HG03159 (cell line): ENCODE measurements around the gene SLC2A3.
"Not testable (repeated sequence)": the region's sequence is repeated elsewhere in the genome, so short reads cannot be mapped to it uniquely, and the experiment has no call there.

Experiments used
- ATAC-seq: cut with Tn5 transposase; IDR thresholded peaks from one replicate; pipeline ENCODE4 v1.9.1; 2021; ENCODE audit warnings: mild to moderate bottlenecking, moderate library complexity; ENCODE audit not compliant: unreplicated experiment

SLC2A3 gene

DNA sequence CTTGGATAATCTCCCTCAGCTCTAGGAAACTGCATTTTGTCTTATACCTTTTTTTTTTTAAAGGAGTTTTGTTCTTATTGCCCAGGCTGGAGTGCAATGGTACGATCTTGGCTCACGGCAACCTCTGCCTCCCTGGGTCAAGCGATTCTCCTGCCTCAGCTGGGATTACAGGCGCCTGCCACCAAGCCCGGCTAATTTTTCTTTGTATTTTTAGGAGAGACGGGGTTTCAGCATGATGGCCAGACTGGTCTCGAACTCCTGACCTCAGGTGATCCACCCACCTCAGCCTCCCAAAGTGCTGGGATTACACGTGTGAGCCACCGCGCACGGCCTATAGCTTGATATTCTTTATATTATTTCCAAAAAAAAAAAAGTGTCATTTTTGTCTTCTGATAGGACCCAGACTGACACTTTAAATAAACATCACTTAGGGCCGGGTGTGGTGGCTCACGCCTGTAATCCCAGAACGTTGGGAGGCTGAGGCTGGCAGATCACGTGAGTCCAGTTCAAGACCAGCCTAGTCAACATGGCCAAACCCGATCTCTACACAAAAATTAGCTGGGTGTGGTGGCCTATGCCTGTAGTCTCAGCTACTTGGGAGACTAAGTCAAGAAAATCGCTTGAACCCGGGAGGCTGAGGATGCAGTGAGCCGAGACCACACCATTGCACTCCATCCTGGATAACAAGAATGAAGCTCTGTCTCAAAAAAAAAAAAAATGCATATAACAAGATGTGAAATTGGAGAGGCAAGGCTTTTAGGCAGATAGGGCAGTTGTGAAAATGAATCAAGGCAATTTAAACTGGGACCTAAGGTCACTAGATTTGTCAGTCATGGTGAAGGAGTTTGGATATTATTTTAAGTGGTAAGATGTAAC lies 18.4 kb downstream of the SLC2A3 start:
- ATAC-seq, result no peak

DNA sequence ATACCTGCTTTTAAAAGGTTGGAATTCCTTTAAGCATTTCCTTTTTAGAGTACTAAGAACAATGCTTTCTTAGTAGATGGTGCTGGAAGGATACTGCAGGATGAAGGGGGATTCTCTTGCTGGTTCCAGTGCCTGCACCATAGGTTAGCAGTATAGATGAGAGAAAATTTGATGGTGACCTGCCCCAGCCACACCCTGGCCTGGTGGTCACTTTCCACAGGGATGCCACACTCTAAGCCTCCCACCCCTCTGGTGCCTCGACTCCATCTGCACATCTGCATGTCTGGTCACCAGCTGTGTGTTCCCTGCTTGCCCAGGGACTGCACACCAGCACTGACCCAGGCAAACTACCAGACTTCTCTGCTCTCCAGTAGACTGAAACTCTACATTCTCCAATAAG lies 19.1 kb downstream of the SLC2A3 start:
- ATAC-seq, result no peak

DNA sequence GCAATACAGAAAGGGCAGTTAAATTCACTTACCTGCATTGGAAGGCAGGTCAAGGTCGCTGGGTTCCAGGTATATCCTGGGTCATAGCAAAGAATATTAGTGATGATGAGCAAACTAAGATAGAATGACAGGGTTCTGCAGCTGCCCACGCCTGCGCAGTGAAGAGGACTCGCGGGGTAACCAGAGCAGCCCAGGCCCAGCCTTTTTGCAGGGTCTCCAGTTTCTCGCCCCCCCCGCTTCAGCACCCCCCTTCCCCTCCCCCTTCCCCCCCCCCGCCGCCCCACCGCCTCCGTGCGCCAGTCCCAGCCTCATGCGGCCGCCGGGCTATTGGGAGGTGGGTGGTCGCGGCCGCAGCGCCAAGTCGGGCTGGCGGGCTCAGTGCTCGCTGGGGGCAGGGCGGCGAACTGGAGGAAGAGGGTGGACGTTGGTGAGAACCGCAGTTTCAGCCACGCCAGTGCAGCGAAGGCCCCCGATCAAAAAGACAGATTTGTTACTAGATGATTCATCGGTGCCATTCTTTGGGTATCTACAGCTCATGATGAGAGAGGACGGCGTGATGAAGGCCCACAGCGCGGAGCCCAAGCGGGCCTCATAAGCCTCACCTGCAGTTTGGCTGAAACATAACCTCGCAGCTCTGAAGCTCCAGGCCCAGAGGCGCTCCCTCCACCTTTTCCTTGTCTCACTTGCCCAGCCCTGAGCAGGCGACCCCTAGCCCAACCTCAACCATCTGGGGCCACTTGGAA lies 20.2 kb downstream of the SLC2A3 start:
- no peak for ATAC-seq

DNA sequence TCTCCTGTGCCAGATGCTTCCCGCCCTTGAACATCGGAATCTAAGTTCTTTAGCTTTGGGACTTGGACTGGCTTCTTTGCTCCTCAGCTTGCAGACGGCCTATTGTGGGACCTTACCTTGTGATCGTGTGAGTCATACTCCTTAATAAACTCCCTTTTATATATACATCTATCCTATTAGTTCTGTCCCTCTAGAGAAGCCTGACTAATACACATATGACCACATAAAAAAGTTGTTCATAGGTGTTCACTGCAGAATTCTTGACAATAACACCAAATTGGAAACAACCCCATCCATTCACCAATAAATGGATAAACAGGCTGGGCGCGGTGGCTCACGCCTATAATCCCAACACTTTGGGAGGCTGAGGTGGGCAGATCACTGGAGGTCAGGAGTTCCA lies 25.9 kb downstream of the SLC2A3 start:
- not testable (repeated sequence) for ATAC-seq

DNA sequence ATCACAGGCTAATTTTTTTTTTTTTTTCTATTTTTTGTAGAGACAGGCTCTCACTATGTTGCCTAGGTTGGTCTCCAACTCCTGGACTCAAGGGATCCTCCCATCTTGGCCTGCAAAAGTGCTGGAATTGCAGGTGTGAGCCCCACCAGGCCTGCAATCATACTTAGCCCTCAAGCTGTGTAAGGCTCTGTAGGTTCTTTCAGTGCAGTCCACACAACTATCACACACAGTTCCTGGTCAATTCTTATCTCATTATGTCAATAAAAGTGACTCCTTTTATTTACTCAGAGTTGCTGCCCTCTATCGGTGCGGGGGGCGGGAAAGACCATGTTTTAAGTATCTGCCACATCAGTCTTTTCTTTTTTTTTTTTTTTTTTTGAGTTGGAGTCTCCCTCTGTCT lies 29.0 kb downstream of the SLC2A3 start:
- no peak for ATAC-seq

DNA sequence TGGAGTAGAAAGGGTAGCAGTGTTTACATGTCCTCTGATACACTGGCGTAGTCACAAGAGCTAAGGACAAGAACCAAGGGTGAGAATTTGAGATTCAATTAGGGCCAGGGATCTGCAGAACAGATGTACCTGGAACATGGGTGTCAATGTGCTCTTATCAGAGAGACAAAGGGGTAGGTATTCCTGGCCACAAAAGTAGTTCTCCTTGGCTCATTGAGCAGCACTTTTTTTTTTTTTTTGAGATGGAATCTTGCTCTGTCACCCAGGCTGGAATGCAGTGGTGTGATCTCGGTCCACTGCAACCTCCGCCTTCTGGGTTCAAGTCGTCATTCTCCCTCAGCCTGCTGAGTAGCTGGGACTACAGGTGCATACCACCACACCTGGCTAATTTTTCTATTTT lies 29.7 kb downstream of the SLC2A3 start:
- ATAC-seq, result not testable (repeated sequence)

DNA sequence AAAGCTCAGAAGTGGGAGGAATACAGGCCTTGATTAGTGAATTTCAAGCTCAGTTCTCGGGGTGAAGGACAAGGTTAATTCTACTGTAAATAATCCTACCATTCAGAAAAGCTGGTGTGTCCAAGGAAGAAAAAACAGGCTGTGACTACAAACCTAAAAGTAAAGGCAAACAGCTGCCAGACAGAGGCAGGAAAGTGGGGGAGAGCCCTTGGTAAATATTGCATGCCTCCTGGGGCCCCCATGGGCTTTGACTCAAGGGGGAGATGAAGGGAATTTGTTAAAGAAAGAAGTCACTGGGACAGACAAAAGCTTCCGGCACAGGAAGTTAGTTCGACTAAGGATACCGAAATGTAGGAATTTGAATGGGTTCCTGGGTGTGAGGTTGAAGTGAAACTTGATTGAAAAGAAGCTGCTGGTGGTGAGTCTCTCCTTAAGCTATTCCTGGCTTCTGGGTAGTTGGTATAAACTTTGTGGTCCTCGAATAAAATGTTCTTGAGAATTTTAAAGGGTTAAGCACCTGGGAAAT lies 30.3 kb downstream of the SLC2A3 start:
- not testable (repeated sequence) for ATAC-seq

DNA sequence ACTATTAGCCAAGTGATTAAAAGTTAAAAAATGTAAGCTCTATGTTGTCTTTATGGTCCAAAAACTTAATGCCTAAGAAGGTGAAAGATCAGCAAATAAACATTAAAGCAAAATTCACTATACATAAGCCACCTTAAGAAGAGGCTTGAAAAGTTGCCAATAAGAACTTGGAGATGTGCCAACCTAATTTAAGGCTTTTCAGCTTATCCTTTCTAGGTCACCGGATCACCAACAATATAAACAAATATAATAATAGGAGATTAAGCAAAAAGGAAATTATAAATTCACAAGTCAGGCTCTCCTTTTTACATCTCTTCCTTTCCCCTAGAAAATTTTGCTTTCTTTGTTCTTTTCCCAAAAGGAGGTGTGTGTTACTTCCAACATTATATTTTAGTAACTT lies 30.9 kb downstream of the SLC2A3 start:
- no peak for ATAC-seq

DNA sequence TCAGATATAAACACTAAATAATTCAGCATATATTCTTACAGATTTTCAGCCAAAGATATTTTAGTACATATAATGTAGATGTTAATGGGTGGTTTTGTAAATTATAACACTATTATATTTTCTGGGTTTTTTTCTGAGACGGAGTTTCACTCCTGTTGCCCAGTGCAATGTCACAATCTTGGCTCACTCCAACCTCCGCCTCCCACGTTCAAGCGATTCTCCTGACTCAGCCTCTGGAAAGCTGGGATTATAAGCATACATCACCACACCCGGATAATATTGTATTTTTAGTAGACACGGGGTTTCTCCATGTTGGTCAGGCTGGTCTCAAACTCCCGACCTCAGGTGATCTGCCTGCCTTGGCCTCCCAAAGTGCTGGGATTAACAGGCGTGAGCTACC lies 33.6 kb downstream of the SLC2A3 start:
- ATAC-seq, result not testable (repeated sequence)

DNA sequence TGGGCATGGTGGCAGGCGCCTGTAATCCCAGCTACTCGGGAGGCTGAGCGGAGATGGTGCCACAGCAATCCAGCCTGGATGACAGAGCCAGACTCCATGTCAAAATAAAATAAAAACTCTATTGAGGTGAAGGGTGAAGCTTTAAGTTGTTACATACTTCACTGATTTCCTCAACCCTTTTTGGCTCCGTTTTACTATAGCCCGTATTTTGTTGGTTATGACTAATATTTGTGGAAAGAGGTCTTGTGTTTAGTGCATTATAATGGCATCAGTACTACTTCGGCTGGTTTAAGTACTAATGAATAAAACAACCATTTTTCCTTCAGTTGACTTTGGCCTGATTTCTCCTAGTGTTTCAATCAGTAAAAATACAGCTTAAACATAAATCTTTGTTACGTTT lies 36.2 kb downstream of the SLC2A3 start:
- ATAC-seq, result no peak

DNA sequence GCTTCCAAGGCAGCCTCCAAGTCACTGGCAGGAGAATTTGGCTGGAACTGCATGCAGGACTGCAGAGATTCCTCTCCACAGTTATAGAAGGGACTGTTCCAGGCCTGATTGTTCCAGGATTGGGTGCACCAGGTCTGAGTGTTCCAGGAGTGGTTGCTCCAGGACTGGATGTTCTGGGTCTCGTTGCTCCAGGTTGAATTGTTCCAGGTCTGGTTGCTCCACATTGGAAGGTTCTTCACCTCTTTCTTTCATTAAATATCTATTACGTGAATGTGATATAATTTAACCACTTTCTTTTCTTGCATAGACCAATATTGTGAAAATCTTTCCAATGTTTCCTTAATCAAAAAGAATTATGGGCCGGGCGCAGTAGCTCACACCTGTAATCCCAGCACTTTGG lies 39.3 kb downstream of the SLC2A3 start:
- ATAC-seq, result not testable (repeated sequence)

DNA sequence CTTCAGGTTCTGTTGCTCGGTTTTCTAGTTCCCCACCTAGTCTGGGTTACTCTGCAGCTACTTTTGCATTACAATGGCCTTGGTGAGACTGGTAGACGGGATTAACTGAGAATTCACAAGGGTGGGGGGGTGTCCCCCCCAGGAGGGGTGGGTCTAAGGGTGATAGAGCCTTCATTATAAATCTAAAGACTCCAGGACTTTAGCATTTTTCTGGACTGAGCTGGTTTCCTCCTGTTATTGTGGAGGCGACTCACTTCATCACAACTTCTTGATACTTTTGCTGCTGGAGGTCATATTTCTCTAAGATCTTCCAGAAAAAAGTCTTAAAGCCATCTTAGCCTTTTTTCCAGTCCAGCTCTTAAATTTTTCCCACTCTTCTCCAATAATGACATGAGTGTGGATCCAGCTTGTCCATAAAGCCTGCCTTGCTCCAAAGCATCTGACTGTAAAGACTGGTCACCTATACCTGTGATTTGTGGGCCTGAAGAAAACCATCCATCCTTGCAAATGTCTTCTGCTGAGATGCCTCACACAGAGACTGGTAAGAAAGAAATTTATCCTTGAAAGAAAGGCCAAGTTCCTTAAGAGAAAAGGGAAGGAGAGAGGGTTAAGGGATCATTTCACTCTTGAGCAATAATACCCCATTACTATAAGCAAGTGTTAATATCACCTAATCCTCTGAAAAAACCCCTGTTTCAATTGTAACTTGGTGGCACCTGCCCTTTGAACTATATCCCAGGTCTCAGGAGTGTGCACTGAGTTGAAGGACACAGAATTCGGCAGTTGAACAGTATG lies 43.6 kb downstream of the SLC2A3 start:
- ATAC-seq, result no peak

DNA sequence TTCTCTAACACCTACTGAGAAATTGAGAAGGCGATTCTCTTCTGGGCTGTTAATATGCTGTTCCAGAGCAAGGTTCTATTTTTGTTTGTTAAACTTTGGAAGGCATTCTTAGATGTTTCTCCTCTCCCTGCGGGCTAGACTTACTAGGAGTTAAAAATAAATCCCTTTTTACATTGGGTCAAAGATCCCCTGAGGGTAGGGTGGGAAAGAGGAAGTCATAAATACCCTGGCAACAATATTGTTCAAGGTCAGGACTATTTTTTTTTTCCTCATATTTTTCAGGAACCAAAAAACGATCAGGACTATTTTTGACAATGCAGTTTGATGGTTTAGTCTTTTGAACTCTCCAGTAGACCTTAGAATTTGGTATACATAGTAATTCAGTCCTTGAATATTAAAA lies 51.3 kb downstream of the SLC2A3 start:
- no peak for ATAC-seq

DNA sequence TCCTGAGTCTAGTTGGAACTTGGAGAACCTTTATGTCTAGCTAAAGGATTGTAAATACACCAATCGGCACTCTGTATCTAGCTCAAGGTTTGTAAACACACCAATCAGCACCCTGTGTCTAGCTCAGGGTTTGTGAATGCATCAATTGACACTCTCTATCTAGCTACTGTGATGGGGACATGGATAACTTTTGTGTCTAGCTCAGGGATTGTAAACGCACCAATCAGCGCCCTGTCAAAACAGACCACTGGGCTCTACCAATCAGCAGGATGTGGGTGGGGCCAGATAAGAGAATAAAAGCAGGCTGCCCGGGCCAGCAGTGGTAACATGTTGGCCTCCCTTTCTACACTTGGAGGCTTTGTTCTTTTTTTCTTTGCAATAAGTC lies 54.3 kb downstream of the SLC2A3 start:
- ATAC-seq, result not testable (repeated sequence)

DNA sequence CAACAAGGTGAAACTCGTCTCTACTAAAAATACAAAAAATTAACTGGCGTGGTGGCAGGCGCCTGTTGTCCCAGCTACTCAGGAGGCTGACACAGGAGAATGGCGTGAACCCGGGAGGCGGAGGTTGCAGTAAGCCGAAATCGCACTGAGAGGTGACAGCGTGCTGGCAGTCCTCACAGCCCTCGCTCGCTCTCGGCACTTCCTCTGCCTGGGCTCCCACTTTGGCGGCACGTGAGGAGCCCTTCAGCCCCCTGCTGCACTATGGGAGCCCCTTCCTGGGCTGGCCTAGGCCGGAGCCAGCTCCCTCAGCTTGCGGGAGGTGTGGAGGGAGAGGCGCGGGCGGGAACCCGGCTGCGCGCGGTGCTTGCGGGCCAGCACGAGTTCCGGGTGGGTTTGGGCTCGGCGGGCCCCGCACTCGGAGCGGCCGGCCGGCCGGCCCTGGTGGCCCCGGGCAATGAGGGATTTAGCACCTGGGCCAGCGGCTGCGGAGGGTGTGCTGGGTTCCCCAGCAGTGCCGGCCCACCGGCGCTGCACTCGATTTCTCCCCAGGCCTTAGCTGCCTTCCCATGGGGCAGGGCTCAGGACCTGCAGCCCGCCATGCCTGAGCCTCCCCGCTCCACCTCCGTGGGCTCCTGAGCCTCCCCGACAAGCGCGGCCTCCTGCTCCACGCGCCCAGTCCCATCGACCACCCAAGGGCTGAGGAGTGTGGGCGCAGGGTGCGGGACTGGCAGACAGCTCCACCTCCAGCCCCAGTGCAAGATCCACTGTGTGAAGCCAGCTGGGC lies 54.8 kb downstream of the SLC2A3 start:
- not testable (repeated sequence) for ATAC-seq

DNA sequence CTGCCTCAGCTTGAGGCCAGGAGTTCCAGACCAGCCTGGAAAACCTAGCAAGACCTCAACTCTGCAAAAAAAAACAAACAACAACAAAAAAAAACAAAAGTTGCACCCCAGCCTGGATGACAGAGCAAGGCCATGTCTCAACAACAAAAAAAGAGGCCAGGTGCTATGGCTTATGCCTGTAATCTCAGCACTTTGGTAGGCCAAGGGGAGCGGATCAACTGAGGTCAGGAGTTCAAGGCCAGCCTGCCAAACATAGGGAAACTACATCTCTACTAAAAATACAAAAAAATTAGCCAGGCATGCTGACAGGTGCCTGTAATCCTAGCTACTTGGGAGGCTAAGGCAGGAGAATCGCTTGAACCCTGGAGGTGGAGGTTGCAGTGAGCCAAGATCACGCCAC lies 56.7 kb downstream of the SLC2A3 start:
- ATAC-seq, result no peak

DNA sequence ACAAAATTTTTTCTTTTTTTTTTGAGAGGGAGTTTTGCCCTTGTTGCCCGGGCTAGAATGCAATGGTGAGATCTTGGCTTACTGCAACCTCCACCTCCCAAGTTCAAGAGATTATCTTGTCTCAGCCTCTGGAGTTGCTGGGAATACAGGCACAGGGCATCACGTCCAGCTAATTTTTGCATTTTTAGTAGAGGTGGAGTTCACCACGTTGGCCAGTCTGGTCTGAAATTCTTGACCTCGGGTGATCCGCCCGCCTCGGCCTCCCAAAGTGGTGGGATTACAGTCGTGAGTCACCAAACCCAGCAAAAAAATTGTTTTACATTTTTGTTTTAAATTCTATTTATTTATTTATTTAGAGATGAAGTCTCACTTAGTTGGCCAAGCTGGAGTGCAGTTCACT lies 58.6 kb downstream of the SLC2A3 start:
- ATAC-seq, result no peak

DNA sequence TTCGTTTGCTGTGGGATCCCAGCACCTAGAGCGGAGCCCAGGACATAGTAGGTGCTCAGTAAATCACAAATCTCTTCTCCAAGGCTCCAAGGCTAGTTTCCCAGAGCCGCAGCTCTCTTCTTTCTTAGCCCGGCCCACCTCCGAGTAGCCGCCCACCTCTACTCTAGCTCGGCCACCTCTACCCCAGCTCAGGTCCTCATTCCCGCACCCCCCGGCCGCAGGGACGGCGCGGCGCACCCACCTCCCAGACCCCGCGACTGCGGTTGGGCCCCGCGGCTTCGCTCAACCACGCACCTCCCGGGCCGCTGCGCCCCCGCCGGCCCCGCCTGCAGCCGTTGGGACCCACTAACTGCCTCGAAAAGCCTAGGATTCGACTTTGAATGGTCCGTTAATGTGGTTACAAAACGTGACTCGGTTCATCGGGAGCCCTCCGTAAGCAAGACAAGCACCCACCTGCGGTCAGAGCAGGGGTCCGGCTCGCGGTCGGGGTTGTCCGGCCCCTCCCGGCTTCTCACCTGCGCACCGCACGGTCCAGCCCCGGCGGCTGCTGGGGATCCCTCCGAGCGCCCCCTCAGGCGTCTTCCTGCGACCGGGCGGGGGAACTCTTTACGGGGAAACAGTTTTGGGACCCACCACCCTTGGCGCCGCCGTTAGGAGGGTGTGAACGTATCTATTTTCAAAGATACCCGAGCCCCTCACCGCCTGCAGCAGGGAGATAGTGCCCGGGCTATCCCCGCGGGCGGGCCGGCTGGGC lies 63.2 kb downstream of the SLC2A3 start, which contains the start of gene SLC2A14:
Gene SLC2A14, minus strand, starts transcription at position 350 of the 754 bp plus-strand sequence. CDS start 3,035 bp downstream, outside the sequence.
- ATAC-seq, result no peak

DNA sequence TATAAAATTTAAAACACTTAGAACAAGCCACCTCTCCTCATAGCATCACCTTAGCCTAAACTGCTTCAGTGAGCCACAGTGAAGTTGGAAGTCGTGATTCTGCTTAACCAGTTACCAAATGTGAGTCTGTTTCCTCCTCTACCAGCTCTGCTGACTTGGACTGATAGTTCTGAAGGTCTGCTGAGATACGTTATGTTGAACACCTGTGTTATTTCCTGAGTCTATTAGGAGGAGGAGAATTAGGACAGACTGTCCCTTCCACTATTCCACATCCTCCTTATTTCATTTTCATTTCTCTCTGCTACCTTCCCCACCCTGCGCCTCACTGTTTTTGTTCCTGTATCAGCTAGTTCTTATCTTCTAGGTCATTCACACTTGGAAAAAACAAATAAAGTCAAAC lies 65.7 kb downstream of the SLC2A3 start:
- no peak for ATAC-seq
